WTC11 (cell line): ENCODE results near the gene ZPR1.

ENCODE experiments used
- CTCF ChIP-seq: fragments of 200-600 bp; IDR thresholded peaks from 2 replicates; pipeline ENCODE4 v1.8.0; 2022; ENCODE audit warnings: antibody characterized with exemption
- ETV6 ChIP-seq: sonication (generic); formaldehyde crosslinking; IDR thresholded peaks from 2 replicates; pipeline ENCODE4 v1.8.1; 2022; ENCODE audit warnings: mild to moderate bottlenecking, missing genetic modification reagents
- FOXK1 ChIP-seq: sonication (generic); formaldehyde crosslinking; IDR thresholded peaks from 2 replicates; pipeline ENCODE4 v1.8.0; 2022; ENCODE audit warnings: mild to moderate bottlenecking, moderate library complexity, missing genetic modification reagents
- IRF2 ChIP-seq: sonication (generic); formaldehyde crosslinking; IDR thresholded peaks from 2 replicates; pipeline ENCODE4 v1.8.0; 2022; ENCODE audit warnings: low read depth, missing genetic modification reagents, borderline replicate concordance
- NFYB ChIP-seq: sonication (generic); formaldehyde crosslinking; conservative IDR thresholded peaks from 2 replicates; pipeline ENCODE4 v1.8.0; 2022; ENCODE audit warnings: low read depth, missing genetic modification reagents
- TF ChIP-seq, protein P1 (sequence below): sonication (generic); formaldehyde crosslinking; IDR thresholded peaks from 2 replicates; pipeline ENCODE4 v1.8.1; 2023; ENCODE audit warnings: mild to moderate bottlenecking, missing genetic modification reagents, moderate library complexity

DNA sequence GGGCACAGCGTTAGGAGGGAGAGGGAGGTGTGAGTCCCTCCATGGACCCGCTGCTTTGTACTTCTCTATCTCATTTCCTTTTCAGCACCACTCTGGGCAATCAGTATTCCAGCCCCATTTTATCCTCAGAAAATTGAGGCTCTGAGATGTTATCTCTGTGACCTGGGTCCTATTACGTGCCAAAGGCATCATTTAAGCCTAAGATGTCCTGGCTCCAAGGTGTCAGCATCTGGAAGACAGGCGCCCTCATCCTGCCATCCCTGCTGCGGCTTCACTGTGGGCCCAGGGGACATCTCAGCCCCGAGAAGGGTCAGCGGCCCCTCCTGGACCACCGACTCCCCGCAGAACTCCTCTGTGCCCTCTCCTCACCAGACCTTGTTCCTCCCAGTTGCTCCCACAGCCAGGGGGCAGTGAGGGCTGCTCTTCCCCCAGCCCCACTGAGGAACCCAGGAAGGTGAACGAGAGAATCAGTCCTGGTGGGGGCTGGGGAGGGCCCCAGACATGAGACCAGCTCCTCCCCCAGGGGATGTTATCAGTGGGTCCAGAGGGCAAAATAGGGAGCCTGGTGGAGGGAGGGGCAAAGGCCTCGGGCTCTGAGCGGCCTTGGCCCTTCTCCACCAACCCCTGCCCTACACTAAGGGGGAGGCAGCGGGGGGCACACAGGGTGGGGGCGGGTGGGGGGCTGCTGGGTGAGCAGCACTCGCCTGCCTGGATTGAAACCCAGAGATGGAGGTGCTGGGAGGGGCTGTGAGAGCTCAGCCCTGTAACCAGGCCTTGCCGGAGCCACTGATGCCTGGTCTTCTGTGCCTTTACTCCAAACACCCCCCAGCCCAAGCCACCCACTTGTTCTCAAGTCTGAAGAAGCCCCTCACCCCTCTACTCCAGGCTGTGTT lies 41.1 kb upstream of the ZPR1 start:
- TF ChIP-seq CTCF: no peak
- TF ChIP-seq, protein P1, sequence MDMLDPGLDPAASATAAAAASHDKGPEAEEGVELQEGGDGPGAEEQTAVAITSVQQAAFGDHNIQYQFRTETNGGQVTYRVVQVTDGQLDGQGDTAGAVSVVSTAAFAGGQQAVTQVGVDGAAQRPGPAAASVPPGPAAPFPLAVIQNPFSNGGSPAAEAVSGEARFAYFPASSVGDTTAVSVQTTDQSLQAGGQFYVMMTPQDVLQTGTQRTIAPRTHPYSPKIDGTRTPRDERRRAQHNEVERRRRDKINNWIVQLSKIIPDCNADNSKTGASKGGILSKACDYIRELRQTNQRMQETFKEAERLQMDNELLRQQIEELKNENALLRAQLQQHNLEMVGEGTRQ: no peak
- TF ChIP-seq IRF2 (CRISPR knock-in tag): no peak
- no peak for TF ChIP-seq NFYB (CRISPR knock-in tag)
- TF ChIP-seq ETV6: no peak
- TF ChIP-seq FOXK1 (CRISPR knock-in tag): no peak
